Measurements from ENCODE around the gene FOXF1. TPM values are rescaled to one million over a fixed set of nuclear protein-coding genes. Genes with fewer than 3 reads are reported as not detected.

The FOXF1 gene
- polyA plus RNA-seq, 2 of the 4 experiments (the other 2 are of a cell fraction): not detected

DNA sequence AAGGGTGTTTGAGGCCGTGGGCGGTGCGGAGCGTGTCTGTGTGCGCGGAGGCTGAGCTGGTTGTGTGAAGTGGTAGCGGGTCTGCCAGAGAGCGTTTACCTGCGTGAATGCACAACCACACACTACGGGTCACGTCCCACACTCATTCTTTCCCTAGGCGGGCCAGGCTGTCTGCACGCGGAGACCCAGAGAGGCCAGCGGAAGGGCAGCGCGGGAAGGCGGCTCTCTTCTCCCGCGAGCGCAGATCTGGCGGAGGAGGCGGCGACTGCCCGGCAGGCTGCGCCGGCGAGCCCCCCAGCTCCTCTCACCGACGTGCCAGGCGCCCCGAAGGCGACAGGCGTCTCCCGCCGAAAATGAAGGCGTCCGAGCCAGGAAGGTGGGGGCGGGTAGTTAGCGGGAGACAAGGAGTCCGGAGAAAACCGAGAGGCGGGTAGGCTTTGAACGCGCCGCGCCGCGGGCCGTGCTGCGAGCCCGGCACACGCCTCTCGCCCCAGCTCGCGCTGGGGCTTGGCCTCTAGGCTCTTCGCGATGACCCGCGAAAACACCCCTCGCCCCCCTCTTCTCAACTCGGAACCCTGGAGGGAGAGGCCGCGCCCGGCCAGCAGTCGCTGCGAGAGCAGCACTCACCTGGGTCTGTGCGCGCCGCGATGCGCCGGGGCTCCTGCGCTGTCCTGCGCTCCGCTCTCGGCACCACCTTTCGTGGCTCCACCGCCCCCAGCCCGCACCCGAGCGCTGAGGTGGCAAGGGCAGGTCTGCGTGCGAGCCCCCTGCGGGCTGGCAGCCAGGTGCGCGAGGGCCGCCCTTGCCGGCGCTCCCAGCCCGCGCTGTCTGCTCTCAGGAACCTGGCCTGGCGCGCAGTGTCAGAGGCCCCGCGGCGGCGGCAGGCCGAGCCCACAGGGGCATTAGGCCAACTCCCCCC is 2.0 kb upstream of the FOXF1 start:
- peaks cover 19% of the 10 kb centered on the region for H3K4me1 ChIP-seq
- H3K4me2 ChIP-seq: peak overlapping the region; percentile 94
- ChIA-PET CTCF (interaction anchor here (1.3 to 2.1 kb wide), 2 partner anchors 9 to 12 kb away, joined by 6 to 16 read pairs; no protein-coding TSS in a partner anchor), POLR2A (no interaction called here)
- H3K4me3 ChIP-seq: peak overlapping the region; percentile 46; the same call in 2 of the 3 replicates
- no peaks in the 10 kb centered on the region for H3K9me3 ChIP-seq
- ATAC-seq: no peak
- H3K27ac ChIP-seq: no peak overlapping the region
- peak in 1 of 2 experiments; percentile 25 for DNase-seq (ENCODE audit: low read depth in 1 of 2, low spot score in 1 of 2)
- TF ChIP-seq FOSL2 (IDR thresholded peaks at IDR 0.05) (no peak), FOSL2 (CRISPR knock-in tag; IDR thresholded peaks at IDR 0.05) (no peak), CBX8 (IDR thresholded peaks at IDR 0.05) (no peak), ESRRA (IDR thresholded peaks at IDR 0.05; ENCODE audit: borderline replicate concordance, low read length) (no peak), POLR2AphosphoS2 (conservative IDR thresholded peaks at IDR 0.05; ENCODE audit: low read length) (no peak), MAZ (IDR thresholded peaks at IDR 0.05; ENCODE audit: borderline replicate concordance, low read depth, low read length) (no peak), ZSCAN20 (CRISPR knock-in tag; IDR thresholded peaks at IDR 0.05) (no peak)
- no peak for FAIRE-seq
- whole genome bisulfite sequencing (ENCODE audit: missing lambda C conversion rate): 41% methylated on average over 48 of the region's 99 CpGs

GRCh38 chr16:86508947-86509758 is 1.2 kb upstream of the FOXF1 start:
- no peak overlapping the region; a peak in 1 of 6 replicates for H3K27ac ChIP-seq
- TF ChIP-seq CBX2 (IDR thresholded peaks at IDR 0.05; ENCODE audit: borderline replicate concordance, low read depth) (no peak), JUN (IDR thresholded peaks at IDR 0.05) (no peak), EP300 (IDR thresholded peaks at IDR 0.05) (no peak), POLR2AphosphoS2 (conservative IDR thresholded peaks at IDR 0.05; ENCODE audit: low read length) (no peak), HOXB13 (CRISPR knock-in tag; IDR thresholded peaks at IDR 0.05; ENCODE audit: low read depth) (no peak), SREBF2 (IDR thresholded peaks at IDR 0.05) (no peak), RAD21 (conservative IDR thresholded peaks at IDR 0.05 in 1 of 2, IDR thresholded peaks at IDR 0.05 in 1 of 2) (no peak), ZC3H11A (IDR thresholded peaks at IDR 0.05) (no peak), RNF2 (IDR thresholded peaks at IDR 0.05; ENCODE audit: borderline replicate concordance, low read depth) (no peak), MAZ (IDR thresholded peaks at IDR 0.05; ENCODE audit: borderline replicate concordance, low read depth, low read length) (no peak), FOXS1 (CRISPR knock-in tag; IDR thresholded peaks at IDR 0.05) (no peak)
- TF ChIP-seq, protein P1, sequence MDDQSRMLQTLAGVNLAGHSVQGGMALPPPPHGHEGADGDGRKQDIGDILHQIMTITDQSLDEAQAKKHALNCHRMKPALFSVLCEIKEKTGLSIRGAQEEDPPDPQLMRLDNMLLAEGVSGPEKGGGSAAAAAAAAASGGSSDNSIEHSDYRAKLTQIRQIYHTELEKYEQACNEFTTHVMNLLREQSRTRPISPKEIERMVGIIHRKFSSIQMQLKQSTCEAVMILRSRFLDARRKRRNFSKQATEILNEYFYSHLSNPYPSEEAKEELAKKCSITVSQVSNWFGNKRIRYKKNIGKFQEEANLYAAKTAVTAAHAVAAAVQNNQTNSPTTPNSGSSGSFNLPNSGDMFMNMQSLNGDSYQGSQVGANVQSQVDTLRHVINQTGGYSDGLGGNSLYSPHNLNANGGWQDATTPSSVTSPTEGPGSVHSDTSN (IDR thresholded peaks at IDR 0.05): no peak
- TF ChIP-seq, protein P2, sequence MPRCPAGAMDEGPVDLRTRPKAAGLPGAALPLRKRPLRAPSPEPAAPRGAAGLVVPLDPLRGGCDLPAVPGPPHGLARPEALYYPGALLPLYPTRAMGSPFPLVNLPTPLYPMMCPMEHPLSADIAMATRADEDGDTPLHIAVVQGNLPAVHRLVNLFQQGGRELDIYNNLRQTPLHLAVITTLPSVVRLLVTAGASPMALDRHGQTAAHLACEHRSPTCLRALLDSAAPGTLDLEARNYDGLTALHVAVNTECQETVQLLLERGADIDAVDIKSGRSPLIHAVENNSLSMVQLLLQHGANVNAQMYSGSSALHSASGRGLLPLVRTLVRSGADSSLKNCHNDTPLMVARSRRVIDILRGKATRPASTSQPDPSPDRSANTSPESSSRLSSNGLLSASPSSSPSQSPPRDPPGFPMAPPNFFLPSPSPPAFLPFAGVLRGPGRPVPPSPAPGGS (IDR thresholded peaks at IDR 0.05): no peak
- POLR2A ChIA-PET: no interaction called here

More at GRCh38 chr16:86508947-86509758, 1.2 kb upstream of the FOXF1 start:
- Histone ChIP-seq H3K9me3 (no peaks in the 10 kb centered on the region), H3K4me2 (peak overlapping the region; percentile 94), H3K4me1 (peaks cover 19% of the 10 kb centered on the region), H3K4me3 (peak overlapping the region; percentile 46)
- ATAC-seq: peak in 1 of 2 experiments; percentile 40; a peak in 3 of 6 replicates
- CTCF ChIA-PET: interaction anchor here (1.4 to 2.1 kb wide), 3 partner anchors 8 to 688 kb away, joined by 3 to 16 read pairs (median 6); no protein-coding TSS in a partner anchor
- FAIRE-seq: no peak
- WGBS (ENCODE audit: missing lambda C conversion rate): 2% methylated on average over 17 of the region's 79 CpGs
- peak in 1 of 2 experiments; percentile 41 for DNase-seq (ENCODE audit: low read depth in 1 of 2, low spot score in 1 of 2)
